ENCODE results near the gene ST3GAL2.
A peak's percentile ranks its signal among the peaks of the same experiment; 100 is the strongest.
"Not testable (repeated sequence)": the region's sequence is repeated elsewhere in the genome, so short reads cannot be mapped to it uniquely, and the experiment has no call there.

Gene ST3GAL2

DNA sequence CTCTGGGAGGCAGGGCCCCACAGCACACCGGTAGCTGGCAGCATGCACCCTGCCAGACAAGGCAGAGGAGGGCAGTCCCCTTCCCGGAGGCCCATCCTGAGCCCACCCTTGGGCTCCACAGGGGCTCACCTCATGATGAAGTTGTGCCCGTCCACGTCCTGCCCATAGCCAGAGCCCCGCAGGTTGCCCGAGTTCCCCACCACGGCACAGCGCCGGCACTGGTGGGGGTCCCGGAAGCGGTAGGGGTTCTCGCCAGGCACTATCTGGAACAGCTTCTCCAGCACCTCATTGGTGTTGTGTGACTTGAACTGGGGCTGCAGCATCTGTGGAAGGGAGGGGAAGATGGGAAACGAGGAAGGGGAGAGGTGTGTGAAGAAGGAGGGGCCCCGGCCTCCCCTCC, 44.0 kb downstream of the ST3GAL2 start:
- Histone ChIP-seq H3K27me3 (ENCODE audit: control insufficient read depth, insufficient read depth, low read length) (no peaks in the 10 kb centered on the region), H3K4me1 (ENCODE audit: control insufficient read depth, insufficient read depth, low read length) (no peaks in the 10 kb centered on the region), H3K27ac (ENCODE audit: low read depth, low read length) (no peak overlapping the region), H3K9ac (ENCODE audit: low read length) (no peak overlapping the region), H3K4me3 (ENCODE audit: low read length) (no peak overlapping the region), H3K36me3 (ENCODE audit: control insufficient read depth, insufficient read depth, low read length) (peaks cover 5% of the 10 kb centered on the region)

DNA sequence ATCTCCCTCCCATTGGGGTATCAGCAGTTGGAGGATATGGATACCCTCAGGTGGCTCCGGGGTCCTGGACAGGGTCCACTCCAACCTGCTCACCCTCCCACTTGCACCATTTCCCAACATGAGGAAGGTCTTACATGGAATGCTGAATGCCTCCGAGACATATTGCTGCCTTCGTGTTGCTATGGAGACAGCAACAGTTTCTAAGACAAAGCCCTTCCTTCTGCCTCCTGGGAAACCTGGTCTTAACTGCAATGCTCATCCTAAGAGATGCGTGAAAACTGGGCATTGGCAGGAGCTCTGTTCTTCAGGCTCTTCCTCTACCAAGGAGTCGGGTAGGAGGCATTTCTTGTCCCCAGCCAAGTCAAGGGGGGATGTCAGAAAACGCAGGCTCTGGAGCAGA, 45.2 kb downstream of the ST3GAL2 start:
- Histone ChIP-seq H3K4me3 (ENCODE audit: low read length) (no peak overlapping the region), H3K27me3 (ENCODE audit: control insufficient read depth, insufficient read depth, low read length) (no peaks in the 10 kb centered on the region), H3K36me3 (ENCODE audit: control insufficient read depth, insufficient read depth, low read length) (peaks cover 5% of the 10 kb centered on the region), H3K27ac (ENCODE audit: low read depth, low read length) (no peak overlapping the region), H3K9ac (ENCODE audit: low read length) (no peak overlapping the region), H3K4me1 (ENCODE audit: control insufficient read depth, insufficient read depth, low read length) (no peaks in the 10 kb centered on the region)

- Histone ChIP-seq H3K27ac (ENCODE audit: low read depth, low read length) (no peak overlapping the region), H3K27me3 (ENCODE audit: control insufficient read depth, insufficient read depth, low read length) (no peaks in the 10 kb centered on the region), H3K9ac (ENCODE audit: low read length) (no peak overlapping the region), H3K4me1 (ENCODE audit: control insufficient read depth, insufficient read depth, low read length) (no peaks in the 10 kb centered on the region), H3K36me3 (ENCODE audit: control insufficient read depth, insufficient read depth, low read length) (no peaks in the 10 kb centered on the region), H3K4me3 (ENCODE audit: low read length) (no peak overlapping the region)
Measured at GRCh38 chr16:70392606-70393005, 46.3 kb downstream of the ST3GAL2 start.

- Histone ChIP-seq H3K4me3 (ENCODE audit: low read length) (no peak overlapping the region), H3K9ac (ENCODE audit: low read length) (no peak overlapping the region), H3K36me3 (ENCODE audit: control insufficient read depth, insufficient read depth, low read length) (no peaks in the 10 kb centered on the region), H3K27ac (ENCODE audit: low read depth, low read length) (no peak overlapping the region), H3K27me3 (ENCODE audit: control insufficient read depth, insufficient read depth, low read length) (no peaks in the 10 kb centered on the region), H3K4me1 (ENCODE audit: control insufficient read depth, insufficient read depth, low read length) (no peaks in the 10 kb centered on the region)
Measured at GRCh38 chr16:70391881-70392481, 46.9 kb downstream of the ST3GAL2 start.

GRCh38 chr16:70391446-70391845, 47.5 kb downstream of the ST3GAL2 start:
- H3K4me3 ChIP-seq (ENCODE audit: low read length) = no peak overlapping the region
- no peak overlapping the region for H3K27ac ChIP-seq (ENCODE audit: low read depth, low read length)
- no peak overlapping the region for H3K9ac ChIP-seq (ENCODE audit: low read length)
- no peaks in the 10 kb centered on the region for H3K36me3 ChIP-seq (ENCODE audit: control insufficient read depth, insufficient read depth, low read length)
- no peaks in the 10 kb centered on the region for H3K4me1 ChIP-seq (ENCODE audit: control insufficient read depth, insufficient read depth, low read length)
- no peaks in the 10 kb centered on the region for H3K27me3 ChIP-seq (ENCODE audit: control insufficient read depth, insufficient read depth, low read length)

DNA sequence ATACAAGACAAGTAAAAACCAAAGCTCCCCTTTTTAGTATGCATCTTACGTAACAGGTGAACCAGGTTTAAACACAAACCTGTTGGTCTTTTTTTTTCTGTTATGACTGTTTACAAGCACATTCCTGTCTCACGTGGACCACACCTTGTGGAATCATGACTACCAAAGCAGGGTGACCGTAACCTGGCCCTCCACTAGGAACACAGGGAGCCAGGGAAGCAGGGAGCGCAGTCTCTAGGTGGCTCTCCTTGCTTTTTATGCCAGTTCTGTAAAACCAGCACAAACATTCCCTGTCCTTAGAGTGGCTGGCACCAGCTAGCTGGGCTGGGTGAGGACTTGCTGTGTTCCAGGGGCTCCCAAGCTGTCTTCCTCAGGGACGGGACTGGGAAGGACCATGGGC, 48.1 kb downstream of the ST3GAL2 start:
- no peak overlapping the region for H3K27ac ChIP-seq (ENCODE audit: low read depth, low read length)
- H3K36me3 ChIP-seq (ENCODE audit: control insufficient read depth, insufficient read depth, low read length) = no peaks in the 10 kb centered on the region
- H3K27me3 ChIP-seq (ENCODE audit: control insufficient read depth, insufficient read depth, low read length) = no peaks in the 10 kb centered on the region
- H3K4me1 ChIP-seq (ENCODE audit: control insufficient read depth, insufficient read depth, low read length) = no peaks in the 10 kb centered on the region
- no peak overlapping the region for H3K9ac ChIP-seq (ENCODE audit: low read length)
- no peak overlapping the region for H3K4me3 ChIP-seq (ENCODE audit: low read length)

- H3K27me3 ChIP-seq (ENCODE audit: control insufficient read depth, insufficient read depth, low read length) = no peaks in the 10 kb centered on the region
- no peak overlapping the region for H3K4me3 ChIP-seq (ENCODE audit: low read length)
- no peaks in the 10 kb centered on the region for H3K4me1 ChIP-seq (ENCODE audit: control insufficient read depth, insufficient read depth, low read length)
- H3K27ac ChIP-seq (ENCODE audit: low read depth, low read length) = no peak overlapping the region
- no peak overlapping the region for H3K9ac ChIP-seq (ENCODE audit: low read length)
- no peaks in the 10 kb centered on the region for H3K36me3 ChIP-seq (ENCODE audit: control insufficient read depth, insufficient read depth, low read length)
Measured at GRCh38 chr16:70388006-70388680, 50.8 kb downstream of the ST3GAL2 start.

DNA sequence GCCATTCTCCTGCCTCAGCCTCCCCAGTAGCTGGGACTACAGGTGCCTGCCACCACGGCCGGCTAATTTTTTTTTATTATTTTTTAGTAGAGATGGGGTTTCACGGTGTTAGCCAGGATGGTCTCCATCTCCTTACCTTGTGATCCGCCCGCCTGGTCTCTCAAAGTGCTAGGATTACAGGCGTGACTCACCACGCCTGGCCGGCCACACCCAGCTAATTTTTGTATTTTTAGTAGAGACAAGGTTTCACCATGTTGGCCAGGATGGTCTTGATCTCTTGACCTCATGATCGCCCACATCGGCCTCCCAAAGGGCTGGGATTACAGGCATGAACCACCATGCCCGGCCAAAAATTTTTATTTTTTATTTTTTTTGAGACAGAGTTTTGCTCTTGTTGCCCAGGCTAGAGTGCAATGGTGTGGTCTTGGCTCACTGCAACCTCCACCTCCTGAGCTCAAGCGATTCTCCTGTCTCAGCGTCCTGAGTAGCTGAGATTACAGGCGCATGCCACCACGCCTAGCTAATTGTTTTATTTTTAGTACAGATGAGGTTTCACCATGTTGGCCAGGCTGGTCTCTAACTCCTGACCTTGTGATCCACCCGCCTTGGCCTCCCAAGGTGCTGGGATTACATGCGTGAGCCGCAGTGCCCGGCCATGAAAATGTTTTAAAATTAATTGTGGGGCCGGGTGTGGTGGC, 52.5 kb downstream of the ST3GAL2 start:
- H3K36me3 ChIP-seq (ENCODE audit: control insufficient read depth, insufficient read depth, low read length); H3K27ac ChIP-seq (ENCODE audit: low read depth, low read length): not testable (repeated sequence)

DNA sequence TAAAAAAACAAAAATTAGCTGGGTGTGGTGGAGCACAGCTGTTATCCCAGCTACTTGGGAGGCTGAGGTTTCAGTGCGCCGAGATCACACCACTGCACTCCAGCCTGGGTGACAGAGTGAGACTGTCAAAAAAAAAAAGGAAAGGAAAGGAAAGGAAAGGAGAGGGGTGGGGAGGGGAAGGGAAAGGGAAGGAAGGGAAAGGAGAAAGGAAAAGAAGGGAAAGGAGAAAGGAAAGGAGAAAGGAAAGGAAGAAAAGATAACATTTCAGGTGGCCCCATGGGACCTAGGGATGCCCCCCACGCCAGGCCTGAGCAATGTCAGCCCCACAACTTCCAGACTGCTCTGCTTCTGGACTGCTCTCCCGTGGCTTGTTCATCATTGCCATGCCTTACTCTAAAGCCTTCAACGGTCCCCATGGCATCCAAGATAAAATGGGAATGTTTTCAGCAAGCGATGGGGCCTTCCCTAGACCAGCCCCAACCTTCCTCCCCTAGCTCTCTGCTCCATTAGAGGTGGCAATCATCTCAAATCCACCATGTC, 55.4 kb downstream of the ST3GAL2 start:
- H3K27ac ChIP-seq (ENCODE audit: low read depth, low read length) = no peak overlapping the region
- no peak overlapping the region for H3K9ac ChIP-seq (ENCODE audit: low read length)
- no peaks in the 10 kb centered on the region for H3K27me3 ChIP-seq (ENCODE audit: control insufficient read depth, insufficient read depth, low read length)
- H3K4me3 ChIP-seq (ENCODE audit: low read length) = no peak overlapping the region
- H3K36me3 ChIP-seq (ENCODE audit: control insufficient read depth, insufficient read depth, low read length) = no peaks in the 10 kb centered on the region
- peaks cover 2% of the 10 kb centered on the region for H3K4me1 ChIP-seq (ENCODE audit: control insufficient read depth, insufficient read depth, low read length)

More for the DNA sequence above, 52.5 kb downstream of the ST3GAL2 start:
- H3K27me3 ChIP-seq (ENCODE audit: control insufficient read depth, insufficient read depth, low read length); H3K4me1 ChIP-seq (ENCODE audit: control insufficient read depth, insufficient read depth, low read length); H3K9ac ChIP-seq (ENCODE audit: low read length); H3K4me3 ChIP-seq (ENCODE audit: low read length): not testable (repeated sequence)

GRCh38 chr16:70381604-70382342, 57.1 kb downstream of the ST3GAL2 start:
- no peaks in the 10 kb centered on the region for H3K27me3 ChIP-seq (ENCODE audit: control insufficient read depth, insufficient read depth, low read length)
- H3K36me3 ChIP-seq (ENCODE audit: control insufficient read depth, insufficient read depth, low read length) = no peaks in the 10 kb centered on the region
- H3K9ac ChIP-seq (ENCODE audit: low read length) = no peak overlapping the region
- H3K27ac ChIP-seq (ENCODE audit: low read depth, low read length) = peak overlapping the region; percentile 70
- H3K4me1 ChIP-seq (ENCODE audit: control insufficient read depth, insufficient read depth, low read length) = peaks cover 2% of the 10 kb centered on the region
- H3K4me3 ChIP-seq (ENCODE audit: low read length) = peak overlapping the region; percentile 89

DNA sequence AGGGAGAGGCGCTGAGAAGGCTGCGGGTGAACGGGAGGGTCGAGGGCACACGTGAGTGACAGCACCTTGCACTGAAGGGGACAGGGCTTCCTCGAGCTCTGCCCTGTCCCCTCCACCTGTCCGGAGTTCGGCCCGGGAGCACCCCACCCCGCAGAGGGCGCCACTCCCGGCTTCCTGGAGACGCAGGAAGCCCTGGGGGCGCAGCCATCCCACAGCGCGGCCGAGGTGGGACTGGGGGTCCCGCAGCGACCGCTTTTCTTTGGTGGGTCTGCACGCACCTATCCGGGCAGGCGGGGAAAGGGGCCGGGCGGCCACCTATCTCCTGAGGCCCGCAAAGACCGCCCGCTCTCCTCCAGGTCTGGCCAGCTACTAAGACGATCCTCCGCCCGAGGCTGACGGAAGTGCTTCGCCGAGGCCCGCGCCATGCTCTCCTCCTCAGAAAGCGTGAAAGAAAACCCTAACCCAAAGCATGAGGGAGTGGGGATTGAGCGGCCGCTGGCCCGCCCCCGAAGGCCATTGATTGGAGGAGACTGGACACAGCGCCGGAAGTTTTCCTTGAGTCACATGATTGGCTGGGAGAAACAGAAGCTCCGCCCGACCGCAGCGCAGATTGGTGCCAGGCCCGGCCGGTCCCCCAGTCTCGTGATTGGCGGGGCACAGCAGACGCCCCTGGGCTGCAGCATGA, 57.8 kb downstream of the ST3GAL2 start:
- Histone ChIP-seq H3K27ac (ENCODE audit: low read depth, low read length) (peak overlapping the region; percentile 70), H3K4me3 (ENCODE audit: low read length) (peak overlapping the region; percentile 89), H3K9ac (ENCODE audit: low read length) (peak overlapping the region; percentile 29), H3K36me3 (ENCODE audit: control insufficient read depth, insufficient read depth, low read length) (peaks cover 2% of the 10 kb centered on the region), H3K4me1 (ENCODE audit: control insufficient read depth, insufficient read depth, low read length) (peaks cover 2% of the 10 kb centered on the region), H3K27me3 (ENCODE audit: control insufficient read depth, insufficient read depth, low read length) (no peaks in the 10 kb centered on the region)
